BJ (cell line): ENCODE data around the gene GTSE1. TPM values are rescaled to one million over a fixed set of nuclear protein-coding genes. Genes with fewer than 3 reads are reported as not detected.

Source experiments
- CTCF ChIA-PET: fragments of 350-600 bp; formaldehyde crosslinking; extraction: SDS; loops from one replicate; lab custom pipeline; 2021; ENCODE audit warnings: antibody characterized with exemption, inconsistent platforms; lab: Yijun Ruan, JAX
- POLR2A ChIA-PET: fragments of 300-600 bp; sonication (Branson Sonifier 250); formaldehyde crosslinking; extraction: SDS; loops from one replicate; lab custom pipeline; 2021; ENCODE audit warnings: antibody characterized with exemption; lab: Charles Lee
- DNase-seq: peaks from one replicate; pipeline ENCODE4 v3.0.0-alpha.2; 2011; ENCODE audit warnings: low read depth
- H3K27me3 ChIP-seq: 2 replicates; pipeline ENCODE4 v1.6.0; 2011; ENCODE audit warnings: low read length; ENCODE audit not compliant: control insufficient read depth, insufficient read depth
- H3K36me3 ChIP-seq: 2 replicates; pipeline ENCODE4 v1.5.1; 2011; ENCODE audit warnings: low read length; ENCODE audit not compliant: control insufficient read depth, insufficient read depth
- H3K4me3 ChIP-seq: 2 replicates; pipeline ENCODE4 v1.5.1; 2011; ENCODE audit warnings: low read depth, mild to moderate bottlenecking, control low read depth, low read length
- polyA minus RNA-seq: library from RNA; depleted of rRNA, polyadenylated mRNA; stranded (reverse); fragments of >200 nt; gene quantifications from 2 replicates; pipeline ENCODE4 v1.2.3, GENCODE V29; 2011; rRNA and poly(A)+ RNA removed
- polyA plus RNA-seq: library from polyadenylated mRNA; depleted of rRNA; stranded (reverse); fragments of >200 nt; gene quantifications from 2 replicates; pipeline ENCODE4 v1.2.3, GENCODE V29; 2011; rRNA removed
- TF ChIP-seq, protein P1 (sequence below): IDR thresholded peaks from 2 replicates; pipeline ENCODE4 v1.5.1; 2011; ENCODE audit warnings: low read depth, mild to moderate bottlenecking, control low read depth, inconsistent platforms, low read length, moderate library complexity; ENCODE audit not compliant: insufficient read depth

Gene GTSE1, protein sequence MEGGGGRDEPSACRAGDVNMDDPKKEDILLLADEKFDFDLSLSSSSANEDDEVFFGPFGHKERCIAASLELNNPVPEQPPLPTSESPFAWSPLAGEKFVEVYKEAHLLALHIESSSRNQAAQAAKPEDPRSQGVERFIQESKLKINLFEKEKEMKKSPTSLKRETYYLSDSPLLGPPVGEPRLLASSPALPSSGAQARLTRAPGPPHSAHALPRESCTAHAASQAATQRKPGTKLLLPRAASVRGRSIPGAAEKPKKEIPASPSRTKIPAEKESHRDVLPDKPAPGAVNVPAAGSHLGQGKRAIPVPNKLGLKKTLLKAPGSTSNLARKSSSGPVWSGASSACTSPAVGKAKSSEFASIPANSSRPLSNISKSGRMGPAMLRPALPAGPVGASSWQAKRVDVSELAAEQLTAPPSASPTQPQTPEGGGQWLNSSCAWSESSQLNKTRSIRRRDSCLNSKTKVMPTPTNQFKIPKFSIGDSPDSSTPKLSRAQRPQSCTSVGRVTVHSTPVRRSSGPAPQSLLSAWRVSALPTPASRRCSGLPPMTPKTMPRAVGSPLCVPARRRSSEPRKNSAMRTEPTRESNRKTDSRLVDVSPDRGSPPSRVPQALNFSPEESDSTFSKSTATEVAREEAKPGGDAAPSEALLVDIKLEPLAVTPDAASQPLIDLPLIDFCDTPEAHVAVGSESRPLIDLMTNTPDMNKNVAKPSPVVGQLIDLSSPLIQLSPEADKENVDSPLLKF
- polyA plus RNA-seq (8.2 and 12.2 TPM in 2 replicates), polyA minus RNA-seq (5.9 and 7.6 TPM in 2 replicates)

- Histone ChIP-seq H3K4me3 (peak within 1 kb of the TSS; percentile 57), H3K36me3 (peaks cover 4% of the 10 kb centered on the region), H3K27me3 (no peaks in the 10 kb centered on the region)
- TF ChIP-seq, protein P1, sequence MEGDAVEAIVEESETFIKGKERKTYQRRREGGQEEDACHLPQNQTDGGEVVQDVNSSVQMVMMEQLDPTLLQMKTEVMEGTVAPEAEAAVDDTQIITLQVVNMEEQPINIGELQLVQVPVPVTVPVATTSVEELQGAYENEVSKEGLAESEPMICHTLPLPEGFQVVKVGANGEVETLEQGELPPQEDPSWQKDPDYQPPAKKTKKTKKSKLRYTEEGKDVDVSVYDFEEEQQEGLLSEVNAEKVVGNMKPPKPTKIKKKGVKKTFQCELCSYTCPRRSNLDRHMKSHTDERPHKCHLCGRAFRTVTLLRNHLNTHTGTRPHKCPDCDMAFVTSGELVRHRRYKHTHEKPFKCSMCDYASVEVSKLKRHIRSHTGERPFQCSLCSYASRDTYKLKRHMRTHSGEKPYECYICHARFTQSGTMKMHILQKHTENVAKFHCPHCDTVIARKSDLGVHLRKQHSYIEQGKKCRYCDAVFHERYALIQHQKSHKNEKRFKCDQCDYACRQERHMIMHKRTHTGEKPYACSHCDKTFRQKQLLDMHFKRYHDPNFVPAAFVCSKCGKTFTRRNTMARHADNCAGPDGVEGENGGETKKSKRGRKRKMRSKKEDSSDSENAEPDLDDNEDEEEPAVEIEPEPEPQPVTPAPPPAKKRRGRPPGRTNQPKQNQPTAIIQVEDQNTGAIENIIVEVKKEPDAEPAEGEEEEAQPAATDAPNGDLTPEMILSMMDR, result peak; percentile 18; the same call in 1 of the 2 replicates
- POLR2A ChIA-PET, result interaction anchor here (0.6 kb wide), 1 partner anchor 145 kb away, joined by 3 read pairs; no protein-coding TSS in a partner anchor
- CTCF ChIA-PET, result interaction anchor here (0.9 to 2.1 kb wide), 4 partner anchors 19 to 290 kb away, joined by 3 to 8 read pairs (median 5); no protein-coding TSS in a partner anchor
- DNase-seq, result peak; percentile 87
These were observed at the start of gene GTSE1 for GRCh38 chr22:46296257-46297150. TSS of gene GTSE1 (plus strand) at chr22:46296870. CDS start at chr22:46297401, 531 bp downstream.

DNA sequence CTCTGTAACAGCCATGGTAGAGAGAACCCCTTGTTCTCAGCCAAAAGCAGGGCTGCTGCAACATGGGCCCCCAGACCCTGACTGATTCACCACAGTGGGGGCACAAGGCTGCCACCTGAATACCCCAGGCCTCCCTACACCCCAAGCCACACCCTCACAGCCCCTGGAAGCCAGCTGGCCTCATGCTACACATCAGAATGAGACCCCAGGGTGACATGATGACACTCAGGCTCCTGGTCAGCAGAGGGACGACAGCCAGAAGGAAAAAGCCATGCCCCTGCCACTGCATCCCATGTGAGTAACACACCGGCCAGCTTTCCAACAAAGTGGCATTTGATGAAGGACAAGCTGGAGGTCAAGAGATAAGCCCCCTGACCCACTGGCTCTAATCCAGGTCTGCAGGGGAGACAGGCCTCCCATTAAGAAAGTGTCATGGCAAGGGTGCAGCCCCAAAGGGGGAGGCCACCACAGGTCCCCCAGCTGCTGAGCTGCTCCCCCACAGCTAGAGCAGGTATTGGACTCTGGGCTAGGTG, 49.2 kb upstream of the GTSE1 start:
- H3K27me3 ChIP-seq, result no peaks in the 10 kb centered on the region
- ChIA-PET CTCF (no interaction called here), POLR2A (no interaction called here)
- DNase-seq, result no peak
- no peak overlapping the region for H3K4me3 ChIP-seq
- no peaks in the 10 kb centered on the region for H3K36me3 ChIP-seq
- TF ChIP-seq, protein P1, result no peak

DNA sequence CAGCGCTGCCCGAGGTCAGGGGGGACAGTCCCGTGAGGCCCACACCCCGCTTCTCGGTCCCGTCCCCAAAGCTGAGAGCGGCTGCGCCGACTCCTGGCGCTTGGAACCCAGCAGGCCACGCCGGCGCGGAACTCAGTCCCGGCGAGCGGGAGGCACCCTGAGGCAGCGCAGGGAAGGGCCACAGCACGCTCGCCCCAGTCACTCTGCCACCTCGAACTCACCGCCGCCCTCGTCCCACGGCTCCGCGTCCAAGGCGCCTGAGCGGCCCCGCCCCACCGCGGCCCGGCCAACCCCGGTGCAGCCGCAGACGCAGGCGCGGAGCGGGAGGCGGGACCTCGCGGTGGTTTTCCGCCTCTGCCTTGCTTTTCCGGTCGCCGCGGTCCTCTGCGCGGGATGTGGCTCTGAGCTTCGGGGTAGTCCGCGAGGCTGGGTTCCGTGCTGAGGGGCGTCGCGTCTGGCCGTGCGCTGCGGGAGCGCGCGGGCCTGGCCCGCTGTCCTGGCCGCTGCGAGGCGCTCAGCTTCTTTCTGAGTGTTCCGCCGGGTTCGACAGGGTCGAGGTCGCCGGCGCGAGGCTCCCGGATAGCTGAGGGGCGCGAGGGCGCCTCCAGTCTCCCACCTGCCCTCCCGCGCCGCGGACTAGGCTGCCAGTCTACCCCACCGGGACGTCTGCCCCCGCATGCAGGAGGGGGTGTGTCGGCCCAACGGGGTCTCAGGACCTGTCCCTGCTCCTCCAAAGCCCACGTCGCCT, 46.5 kb upstream of the GTSE1 start, which contains the start of gene CDPF1:
TSS of gene CDPF1 (minus strand) at position 259 of the 748 bp plus-strand sequence. CDS start 2,009 bp downstream, outside the sequence.
- DNase-seq, result peak; percentile 31
- peak within 1 kb of the TSS; percentile 86 for H3K4me3 ChIP-seq
- H3K27me3 ChIP-seq, result no peaks in the 10 kb centered on the region
- H3K36me3 ChIP-seq, result no peaks in the 10 kb centered on the region
- POLR2A ChIA-PET, result no interaction called here
- CTCF ChIA-PET, result interaction anchor here (1.3 kb wide), 1 partner anchor 126 kb away, joined by 5 read pairs; no protein-coding TSS in a partner anchor
- TF ChIP-seq, protein P1, result no peak

- H3K4me3 ChIP-seq, result peak overlapping the region; percentile 86
- TF ChIP-seq, protein P1, result no peak
- no peaks in the 10 kb centered on the region for H3K27me3 ChIP-seq
- CTCF ChIA-PET, result interaction anchor here (1.3 kb wide), 1 partner anchor 127 kb away, joined by 5 read pairs; no protein-coding TSS in a partner anchor
- POLR2A ChIA-PET, result no interaction called here
- DNase-seq, result no peak
- H3K36me3 ChIP-seq, result no peaks in the 10 kb centered on the region
These were observed 45.9 kb upstream of the GTSE1 start for GRCh38 chr22:46250783-46251125.
